ES-I3 (cell line): ENCODE data around the gene ADAMTS9.
"Not testable (repeated sequence)": the region's sequence is repeated elsewhere in the genome, so short reads cannot be mapped to it uniquely, and the experiment has no call there.

ENCODE experiments used
- H3K36me3 ChIP-seq: 2 replicates; pipeline ENCODE4 v1.6.1; 2013; ENCODE audit warnings: mild to moderate bottlenecking, low read length, control low read depth, moderate library complexity; ENCODE audit not compliant: insufficient read depth
- H3K4me1 ChIP-seq: 2 replicates; pipeline ENCODE4 v1.6.1; 2013; ENCODE audit warnings: mild to moderate bottlenecking, control low read depth, low read length; ENCODE audit not compliant: insufficient read depth
- H3K9ac ChIP-seq: 2 replicates; pipeline ENCODE4 v1.6.1; 2013; ENCODE audit warnings: low read depth, mild to moderate bottlenecking, low read length, moderate library complexity
- H3K9me3 ChIP-seq: 2 replicates; pipeline ENCODE4 v1.6.1; 2013; ENCODE audit warnings: mild to moderate bottlenecking, low read length, moderate library complexity; ENCODE audit not compliant: control insufficient read depth, insufficient read depth

Gene ADAMTS9

GRCh38 chr3:64552160-64552559 lies 135.6 kb downstream of the ADAMTS9 start:
- no peaks in the 10 kb centered on the region for H3K9me3 ChIP-seq

GRCh38 chr3:64551697-64552096 lies 136.1 kb downstream of the ADAMTS9 start:
- Histone ChIP-seq H3K9ac (no peak overlapping the region), H3K9me3 (no peaks in the 10 kb centered on the region), H3K36me3 (no peaks in the 10 kb centered on the region), H3K4me1 (peaks cover 3% of the 10 kb centered on the region; the same call in 1 of the 2 replicates)

More at GRCh38 chr3:64552160-64552559, 135.6 kb downstream of the ADAMTS9 start:
- Histone ChIP-seq H3K4me1 (peaks cover 3% of the 10 kb centered on the region; the same call in 1 of the 2 replicates), H3K36me3 (no peaks in the 10 kb centered on the region), H3K9ac (no peak overlapping the region)

- H3K4me1 ChIP-seq: peaks cover 3% of the 10 kb centered on the region; the same call in 1 of the 2 replicates
- H3K9ac ChIP-seq: no peak overlapping the region
- no peaks in the 10 kb centered on the region for H3K36me3 ChIP-seq
- no peaks in the 10 kb centered on the region for H3K9me3 ChIP-seq
Measured at GRCh38 chr3:64550745-64551144, 137.1 kb downstream of the ADAMTS9 start.

- no peak overlapping the region for H3K9ac ChIP-seq
- H3K9me3 ChIP-seq: no peaks in the 10 kb centered on the region
- no peaks in the 10 kb centered on the region for H3K36me3 ChIP-seq
- H3K4me1 ChIP-seq: peaks cover 3% of the 10 kb centered on the region; the same call in 1 of the 2 replicates
Measured at GRCh38 chr3:64549869-64550268, 137.9 kb downstream of the ADAMTS9 start.

- Histone ChIP-seq H3K36me3 (no peaks in the 10 kb centered on the region), H3K4me1 (peaks cover 3% of the 10 kb centered on the region; the same call in 1 of the 2 replicates), H3K9ac (no peak overlapping the region), H3K9me3 (no peaks in the 10 kb centered on the region)
Measured at GRCh38 chr3:64548200-64548889, 139.5 kb downstream of the ADAMTS9 start.

GRCh38 chr3:64546856-64547255 lies 140.9 kb downstream of the ADAMTS9 start:
- Histone ChIP-seq H3K4me1 (peaks cover 2% of the 10 kb centered on the region; the same call in 1 of the 2 replicates), H3K9me3 (no peaks in the 10 kb centered on the region), H3K36me3 (no peaks in the 10 kb centered on the region)

GRCh38 chr3:64545239-64545638 lies 142.6 kb downstream of the ADAMTS9 start:
- not testable (repeated sequence) for H3K36me3 ChIP-seq, H3K9me3 ChIP-seq, H3K4me1 ChIP-seq, H3K9ac ChIP-seq

More at GRCh38 chr3:64546856-64547255, 140.9 kb downstream of the ADAMTS9 start:
- H3K9ac ChIP-seq: no peak overlapping the region

- Histone ChIP-seq H3K4me1 (no peaks in the 10 kb centered on the region; the same call in 1 of the 2 replicates), H3K36me3 (no peaks in the 10 kb centered on the region), H3K9me3 (no peaks in the 10 kb centered on the region), H3K9ac (no peak overlapping the region)
Measured at GRCh38 chr3:64541803-64542202, 146.0 kb downstream of the ADAMTS9 start.

GRCh38 chr3:64539451-64540196 lies 148.2 kb downstream of the ADAMTS9 start:
- Histone ChIP-seq H3K9me3 (no peaks in the 10 kb centered on the region), H3K36me3 (no peaks in the 10 kb centered on the region), H3K4me1 (no peaks in the 10 kb centered on the region; the same call in 1 of the 2 replicates), H3K9ac (no peak overlapping the region)

- H3K36me3 ChIP-seq: no peaks in the 10 kb centered on the region
- no peaks in the 10 kb centered on the region for H3K9me3 ChIP-seq
- no peaks in the 10 kb centered on the region; the same call in 1 of the 2 replicates for H3K4me1 ChIP-seq
- H3K9ac ChIP-seq: no peak overlapping the region
Measured at GRCh38 chr3:64536166-64536565, 151.6 kb downstream of the ADAMTS9 start.

GRCh38 chr3:64533617-64534317 lies 154.0 kb downstream of the ADAMTS9 start:
- Histone ChIP-seq H3K9ac (no peak overlapping the region), H3K36me3 (no peaks in the 10 kb centered on the region), H3K4me1 (no peaks in the 10 kb centered on the region), H3K9me3 (no peaks in the 10 kb centered on the region)

GRCh38 chr3:64530434-64531049 lies 157.3 kb downstream of the ADAMTS9 start:
- no peaks in the 10 kb centered on the region for H3K36me3 ChIP-seq
- H3K9ac ChIP-seq: no peak overlapping the region

GRCh38 chr3:64523324-64523723 lies 164.5 kb downstream of the ADAMTS9 start:
- no peak overlapping the region for H3K9ac ChIP-seq
- no peaks in the 10 kb centered on the region for H3K36me3 ChIP-seq
- no peaks in the 10 kb centered on the region for H3K4me1 ChIP-seq
- H3K9me3 ChIP-seq: peaks cover 3% of the 10 kb centered on the region; the same call in 1 of the 2 replicates

More at GRCh38 chr3:64530434-64531049, 157.3 kb downstream of the ADAMTS9 start:
- Histone ChIP-seq H3K9me3 (no peaks in the 10 kb centered on the region), H3K4me1 (no peaks in the 10 kb centered on the region)

- H3K36me3 ChIP-seq: no peaks in the 10 kb centered on the region
- H3K9me3 ChIP-seq: peaks cover 3% of the 10 kb centered on the region; the same call in 1 of the 2 replicates
- H3K9ac ChIP-seq: no peak overlapping the region
- no peaks in the 10 kb centered on the region for H3K4me1 ChIP-seq
Measured at GRCh38 chr3:64520334-64520733, 167.5 kb downstream of the ADAMTS9 start.
